ENCODE data around the gene MAP7D1.
A peak's percentile ranks its signal among the peaks of the same experiment; 100 is the strongest.
"Not testable (repeated sequence)": the region's sequence is repeated elsewhere in the genome, so short reads cannot be mapped to it uniquely, and the experiment has no call there.

Gene MAP7D1

GRCh38 chr1:36156329-36157114, 562 bp downstream of the MAP7D1 start:
- peak overlapping the region; percentile 94 for H3K4me3 ChIP-seq (ENCODE audit: low read length)
- peak overlapping the region; percentile 99 for H3K9ac ChIP-seq (ENCODE audit: low read length)
- H3K4me1 ChIP-seq (ENCODE audit: control insufficient read depth, insufficient read depth, low read length) = peaks cover 51% of the 10 kb centered on the region
- no peaks in the 10 kb centered on the region for H3K9me3 ChIP-seq (ENCODE audit: control insufficient read depth, low read length)
- no peaks in the 10 kb centered on the region for H3K27me3 ChIP-seq (replicated peaks; ENCODE audit: control insufficient read depth, insufficient read depth, low read length)
- DNase-seq (ENCODE audit: low read depth) = peak; percentile 81
- peaks cover 5% of the 10 kb centered on the region for H3K36me3 ChIP-seq (ENCODE audit: control insufficient read depth, insufficient read depth, low read length, severe bottlenecking)

- DNase-seq (ENCODE audit: low read depth) = peak; percentile 56
- Histone ChIP-seq H3K4me1 (ENCODE audit: control insufficient read depth, insufficient read depth, low read length) (peaks cover 53% of the 10 kb centered on the region), H3K36me3 (ENCODE audit: control insufficient read depth, insufficient read depth, low read length, severe bottlenecking) (peaks cover 5% of the 10 kb centered on the region), H3K4me3 (ENCODE audit: low read length) (peak overlapping the region; percentile 94), H3K9ac (ENCODE audit: low read length) (peak overlapping the region; percentile 99), H3K27me3 (replicated peaks; ENCODE audit: control insufficient read depth, insufficient read depth, low read length) (no peaks in the 10 kb centered on the region), H3K9me3 (ENCODE audit: control insufficient read depth, low read length) (no peaks in the 10 kb centered on the region)
These were observed 1.3 kb downstream of the MAP7D1 start for GRCh38 chr1:36157115-36157903.

GRCh38 chr1:36157973-36158826, 2.2 kb downstream of the MAP7D1 start:
- peaks cover 5% of the 10 kb centered on the region for H3K36me3 ChIP-seq (ENCODE audit: control insufficient read depth, insufficient read depth, low read length, severe bottlenecking)
- no peaks in the 10 kb centered on the region for H3K27me3 ChIP-seq (replicated peaks; ENCODE audit: control insufficient read depth, insufficient read depth, low read length)
- H3K4me1 ChIP-seq (ENCODE audit: control insufficient read depth, insufficient read depth, low read length) = peaks cover 62% of the 10 kb centered on the region
- H3K4me3 ChIP-seq (ENCODE audit: low read length) = peak overlapping the region; percentile 94
- no peaks in the 10 kb centered on the region for H3K9me3 ChIP-seq (ENCODE audit: control insufficient read depth, low read length)
- H3K9ac ChIP-seq (ENCODE audit: low read length) = peak overlapping the region; percentile 99
- no peak for DNase-seq (ENCODE audit: low read depth)

- not testable (repeated sequence) for H3K9me3 ChIP-seq (ENCODE audit: control insufficient read depth, low read length); DNase-seq (ENCODE audit: low read depth); H3K27me3 ChIP-seq (replicated peaks; ENCODE audit: control insufficient read depth, insufficient read depth, low read length); H3K36me3 ChIP-seq (ENCODE audit: control insufficient read depth, insufficient read depth, low read length, severe bottlenecking)
- Histone ChIP-seq H3K9ac (ENCODE audit: low read length) (peak overlapping the region; percentile 99), H3K4me1 (ENCODE audit: control insufficient read depth, insufficient read depth, low read length) (peaks cover 68% of the 10 kb centered on the region), H3K4me3 (ENCODE audit: low read length) (peak overlapping the region; percentile 94)
These were observed 2.9 kb downstream of the MAP7D1 start for GRCh38 chr1:36158827-36159252.

GRCh38 chr1:36159614-36160387, 3.8 kb downstream of the MAP7D1 start:
- peaks cover 71% of the 10 kb centered on the region for H3K4me1 ChIP-seq (ENCODE audit: control insufficient read depth, insufficient read depth, low read length)
- H3K4me3 ChIP-seq (ENCODE audit: low read length) = peak overlapping the region; percentile 79
- peaks cover 5% of the 10 kb centered on the region for H3K36me3 ChIP-seq (ENCODE audit: control insufficient read depth, insufficient read depth, low read length, severe bottlenecking)
- DNase-seq (ENCODE audit: low read depth) = no peak
- H3K9ac ChIP-seq (ENCODE audit: low read length) = peak overlapping the region; percentile 79
- H3K9me3 ChIP-seq (ENCODE audit: control insufficient read depth, low read length) = no peaks in the 10 kb centered on the region
- no peaks in the 10 kb centered on the region for H3K27me3 ChIP-seq (replicated peaks; ENCODE audit: control insufficient read depth, insufficient read depth, low read length)

- H3K4me1 ChIP-seq (ENCODE audit: control insufficient read depth, insufficient read depth, low read length) = peaks cover 67% of the 10 kb centered on the region
- H3K36me3 ChIP-seq (ENCODE audit: control insufficient read depth, insufficient read depth, low read length, severe bottlenecking) = peaks cover 5% of the 10 kb centered on the region
- no peaks in the 10 kb centered on the region for H3K27me3 ChIP-seq (replicated peaks; ENCODE audit: control insufficient read depth, insufficient read depth, low read length)
- peak overlapping the region; percentile 79 for H3K4me3 ChIP-seq (ENCODE audit: low read length)
- H3K9ac ChIP-seq (ENCODE audit: low read length) = peak overlapping the region; percentile 79
- no peaks in the 10 kb centered on the region for H3K9me3 ChIP-seq (ENCODE audit: control insufficient read depth, low read length)
- DNase-seq (ENCODE audit: low read depth) = no peak
These were observed 4.5 kb downstream of the MAP7D1 start for GRCh38 chr1:36160388-36160948.

- Histone ChIP-seq H3K36me3 (ENCODE audit: control insufficient read depth, insufficient read depth, low read length, severe bottlenecking) (peaks cover 5% of the 10 kb centered on the region), H3K9me3 (ENCODE audit: control insufficient read depth, low read length) (no peaks in the 10 kb centered on the region), H3K9ac (ENCODE audit: low read length) (peak overlapping the region; percentile 79), H3K4me1 (ENCODE audit: control insufficient read depth, insufficient read depth, low read length) (peaks cover 72% of the 10 kb centered on the region), H3K27me3 (replicated peaks; ENCODE audit: control insufficient read depth, insufficient read depth, low read length) (no peaks in the 10 kb centered on the region), H3K4me3 (ENCODE audit: low read length) (peak overlapping the region; percentile 79)
- DNase-seq (ENCODE audit: low read depth) = peak; percentile 78
These were observed 5.1 kb downstream of the MAP7D1 start for GRCh38 chr1:36160949-36161485.

GRCh38 chr1:36161641-36162531, 5.9 kb downstream of the MAP7D1 start:
- peak overlapping the region; percentile 79 for H3K4me3 ChIP-seq (ENCODE audit: low read length)
- H3K9me3 ChIP-seq (ENCODE audit: control insufficient read depth, low read length) = no peaks in the 10 kb centered on the region
- no peak for DNase-seq (ENCODE audit: low read depth)
- no peaks in the 10 kb centered on the region for H3K27me3 ChIP-seq (replicated peaks; ENCODE audit: control insufficient read depth, insufficient read depth, low read length)
- H3K4me1 ChIP-seq (ENCODE audit: control insufficient read depth, insufficient read depth, low read length) = peaks cover 78% of the 10 kb centered on the region
- peak overlapping the region; percentile 79 for H3K9ac ChIP-seq (ENCODE audit: low read length)
- H3K36me3 ChIP-seq (ENCODE audit: control insufficient read depth, insufficient read depth, low read length, severe bottlenecking) = peaks cover 5% of the 10 kb centered on the region

- Histone ChIP-seq H3K4me1 (ENCODE audit: control insufficient read depth, insufficient read depth, low read length) (peaks cover 82% of the 10 kb centered on the region), H3K9me3 (ENCODE audit: control insufficient read depth, low read length) (no peaks in the 10 kb centered on the region), H3K36me3 (ENCODE audit: control insufficient read depth, insufficient read depth, low read length, severe bottlenecking) (peaks cover 11% of the 10 kb centered on the region), H3K4me3 (ENCODE audit: low read length) (no peak overlapping the region), H3K27me3 (replicated peaks; ENCODE audit: control insufficient read depth, insufficient read depth, low read length) (no peaks in the 10 kb centered on the region), H3K9ac (ENCODE audit: low read length) (peak overlapping the region; percentile 79)
- no peak for DNase-seq (ENCODE audit: low read depth)
These were observed 6.8 kb downstream of the MAP7D1 start for GRCh38 chr1:36162680-36163239.
